Astrocyte (in vitro differentiated cells and primary cell): ENCODE data around the gene PODNL1. TPM values are rescaled to one million over a fixed set of nuclear protein-coding genes. Genes with fewer than 3 reads are reported as not detected.

Experiments used
- DNase-seq: peaks from one replicate; pipeline ENCODE4 v3.0.0-alpha.2; 2010; ENCODE audit warnings: low read depth
- FAIRE-seq: peaks from 2 replicates; lab custom pipeline; 2011; peaks lifted over from hg19 to GRCh38; lab: Jason Lieb, UNC
- H2AFZ ChIP-seq: 2 replicates; pipeline ENCODE4 v1.6.0; 2012; ENCODE audit warnings: low read depth, low read length, inconsistent platforms
- H3K27ac ChIP-seq: 2 replicates; pipeline ENCODE4 v1.5.1; 2011; ENCODE audit warnings: low read depth, low read length, inconsistent platforms
- H3K27me3 ChIP-seq: 2 replicates; pipeline ENCODE4 v1.6.0; 2011; ENCODE audit warnings: low read length, inconsistent platforms; ENCODE audit not compliant: insufficient read depth
- H3K36me3 ChIP-seq: 2 replicates; pipeline ENCODE4 v1.5.1; 2011; ENCODE audit warnings: low read length, inconsistent platforms; ENCODE audit not compliant: insufficient read depth
- H3K4me1 ChIP-seq: 2 replicates; pipeline ENCODE4 v1.5.1; 2011; ENCODE audit warnings: low read length, inconsistent platforms; ENCODE audit not compliant: insufficient read depth
- H3K4me2 ChIP-seq: 2 replicates; pipeline ENCODE4 v1.6.0; 2012; ENCODE audit warnings: low read length, inconsistent platforms
- H3K4me3 ChIP-seq: 2 replicates; pipeline ENCODE4 v1.5.1; 2011; ENCODE audit warnings: low read depth, mild to moderate bottlenecking, low read length, inconsistent platforms; ENCODE audit not compliant: insufficient read depth
- H3K79me2 ChIP-seq: 2 replicates; pipeline ENCODE4 v1.6.0; 2012; ENCODE audit warnings: mild to moderate bottlenecking, low read length, inconsistent platforms; ENCODE audit not compliant: insufficient read depth
- H3K9ac ChIP-seq: 2 replicates; pipeline ENCODE4 v1.6.0; 2012; ENCODE audit warnings: mild to moderate bottlenecking, low read length, inconsistent platforms
- H3K9me3 ChIP-seq: 2 replicates; pipeline ENCODE4 v1.5.1; 2012; ENCODE audit warnings: low read depth, mild to moderate bottlenecking, low read length, inconsistent platforms; ENCODE audit not compliant: insufficient read depth
- H4K20me1 ChIP-seq: 2 replicates; pipeline ENCODE4 v1.6.0; 2012; ENCODE audit warnings: low read length, inconsistent platforms; ENCODE audit not compliant: insufficient read depth
- H3K27ac Mint-ChIP-seq: one replicate; pipeline ENCODE4 v1.8.0; 2021; ENCODE audit warnings: mild to moderate bottlenecking, mixed read lengths; ENCODE audit not compliant: unreplicated experiment
- H3K27me3 Mint-ChIP-seq: one replicate; pipeline ENCODE4 v1.8.0; 2021; ENCODE audit warnings: low read depth, mixed read lengths; ENCODE audit not compliant: unreplicated experiment
- H3K36me3 Mint-ChIP-seq: one replicate; pipeline ENCODE4 v1.8.0; 2021; ENCODE audit warnings: low read depth, mixed read lengths; ENCODE audit not compliant: unreplicated experiment
- H3K4me1 Mint-ChIP-seq: one replicate; pipeline ENCODE4 v1.8.0; 2021; ENCODE audit warnings: low read depth, mixed read lengths; ENCODE audit not compliant: unreplicated experiment
- H3K4me3 Mint-ChIP-seq: one replicate; pipeline ENCODE4 v1.8.0; 2021; ENCODE audit warnings: mild to moderate bottlenecking, moderate library complexity, mixed read lengths; ENCODE audit not compliant: unreplicated experiment
- H3K9me3 Mint-ChIP-seq: one replicate; pipeline ENCODE4 v1.8.0; 2021; ENCODE audit warnings: mild to moderate bottlenecking, mixed read lengths; ENCODE audit not compliant: unreplicated experiment
- CTCF ChIP-seq: IDR thresholded peaks from 2 replicates; pipeline ENCODE4 v1.5.1; 2011; ENCODE audit warnings: low read depth, mild to moderate bottlenecking, inconsistent platforms, low read length, moderate library complexity; ENCODE audit not compliant: insufficient read depth
- EZH2 ChIP-seq: IDR thresholded peaks from 2 replicates; pipeline ENCODE4 v1.6.1; 2012; ENCODE audit warnings: mild to moderate bottlenecking, low read length, inconsistent platforms; ENCODE audit not compliant: insufficient read depth
- total RNA-seq: library from RNA; stranded (reverse); gene quantifications from 2 replicates; pipeline ENCODE4 v1.2.1, GENCODE V29; 2021

PODNL1 gene
- total RNA-seq, 1 donor from 2014 or later, result 3.3 TPM

- no peaks in the 10 kb centered on the region for H3K79me2 ChIP-seq
- no peaks in the 10 kb centered on the region for H3K9me3 Mint-ChIP-seq
- H3K4me2 ChIP-seq, result no peak overlapping the region
- H3K27me3 ChIP-seq, result no peaks in the 10 kb centered on the region
- H3K27me3 Mint-ChIP-seq, result no peaks in the 10 kb centered on the region
- no peak overlapping the region for H3K4me3 Mint-ChIP-seq
- no peak overlapping the region for H3K4me3 ChIP-seq
- H3K9ac ChIP-seq, result no peak overlapping the region
- no peaks in the 10 kb centered on the region for H3K36me3 ChIP-seq
- no peak for TF ChIP-seq CTCF
- no peak for TF ChIP-seq EZH2
- peaks cover 20% of the 10 kb centered on the region for H3K36me3 Mint-ChIP-seq
- FAIRE-seq (no peak), DNase-seq (no peak)
- H3K4me1 ChIP-seq, result no peaks in the 10 kb centered on the region
- H3K27ac ChIP-seq, result no peak overlapping the region
- no peaks in the 10 kb centered on the region for H3K9me3 ChIP-seq
- H2AFZ ChIP-seq, result no peak overlapping the region
- H3K4me1 Mint-ChIP-seq, result peaks cover 7% of the 10 kb centered on the region
- H4K20me1 ChIP-seq, result no peaks in the 10 kb centered on the region
- H3K27ac Mint-ChIP-seq, result no peak overlapping the region
These were observed 39.6 kb upstream of the PODNL1 start for GRCh38 chr19:13977803-13978202.

- Mint-ChIP-seq H3K9me3 (no peaks in the 10 kb centered on the region), H3K36me3 (peaks cover 22% of the 10 kb centered on the region), H3K27me3 (no peaks in the 10 kb centered on the region), H3K4me1 (peaks cover 7% of the 10 kb centered on the region), H3K27ac (no peak overlapping the region), H3K4me3 (no peak overlapping the region)
- Histone ChIP-seq H3K9ac (no peak overlapping the region), H2AFZ (no peak overlapping the region), H3K27me3 (no peaks in the 10 kb centered on the region), H3K79me2 (no peaks in the 10 kb centered on the region), H3K4me3 (no peak overlapping the region), H4K20me1 (no peaks in the 10 kb centered on the region), H3K9me3 (no peaks in the 10 kb centered on the region), H3K36me3 (no peaks in the 10 kb centered on the region), H3K27ac (no peak overlapping the region), H3K4me1 (no peaks in the 10 kb centered on the region), H3K4me2 (no peak overlapping the region)
- no peak for DNase-seq
- TF ChIP-seq CTCF (no peak), EZH2 (no peak)
- FAIRE-seq, result no peak
These were observed 38.2 kb upstream of the PODNL1 start for GRCh38 chr19:13976446-13976845.

GRCh38 chr19:13975870-13976269 lies 37.7 kb upstream of the PODNL1 start:
- no peak for DNase-seq
- no peak overlapping the region for H3K4me3 Mint-ChIP-seq
- H3K9ac ChIP-seq, result no peak overlapping the region
- H3K4me2 ChIP-seq, result no peak overlapping the region
- H3K9me3 ChIP-seq, result no peaks in the 10 kb centered on the region
- H3K4me3 ChIP-seq, result no peak overlapping the region
- H3K4me1 Mint-ChIP-seq, result peaks cover 7% of the 10 kb centered on the region
- H4K20me1 ChIP-seq, result no peaks in the 10 kb centered on the region
- peaks cover 22% of the 10 kb centered on the region for H3K36me3 Mint-ChIP-seq
- H2AFZ ChIP-seq, result no peak overlapping the region
- FAIRE-seq, result no peak
- H3K27me3 Mint-ChIP-seq, result no peaks in the 10 kb centered on the region
- no peaks in the 10 kb centered on the region for H3K79me2 ChIP-seq
- H3K27me3 ChIP-seq, result no peaks in the 10 kb centered on the region
- TF ChIP-seq CTCF, result no peak
- TF ChIP-seq EZH2, result no peak
- no peak overlapping the region for H3K27ac Mint-ChIP-seq
- H3K27ac ChIP-seq, result no peak overlapping the region
- H3K4me1 ChIP-seq, result no peaks in the 10 kb centered on the region
- H3K9me3 Mint-ChIP-seq, result no peaks in the 10 kb centered on the region
- H3K36me3 ChIP-seq, result no peaks in the 10 kb centered on the region
